Fibroblast of villous mesenchyme (primary cell): ENCODE data around the gene NSUN3. TPM values are rescaled to one million over a fixed set of nuclear protein-coding genes. Genes with fewer than 3 reads are reported as not detected.

Source experiments
- DNase-seq: peaks from one replicate; pipeline ENCODE4 v3.0.0-alpha.2; 2010; ENCODE audit warnings: low read depth
- H3K4me3 ChIP-seq: 2 replicates; pipeline ENCODE4 v1.5.1; 2011; ENCODE audit warnings: low read depth, mild to moderate bottlenecking, low read length
- total RNA-seq: library from RNA; depleted of rRNA; stranded (reverse); fragments of >200 nt; gene quantifications from 2 replicates; pipeline ENCODE4 v1.2.3, GENCODE V29; 2012
- TF ChIP-seq, protein P1 (sequence below): IDR thresholded peaks from 2 replicates; pipeline ENCODE4 v1.5.1; 2012; ENCODE audit warnings: low read depth, mild to moderate bottlenecking, low read length; ENCODE audit not compliant: insufficient read depth

NSUN3 gene
- total RNA-seq, 1 donor = 13.4 TPM

- H3K4me3 ChIP-seq = no peak overlapping the region
- TF ChIP-seq, protein P1, sequence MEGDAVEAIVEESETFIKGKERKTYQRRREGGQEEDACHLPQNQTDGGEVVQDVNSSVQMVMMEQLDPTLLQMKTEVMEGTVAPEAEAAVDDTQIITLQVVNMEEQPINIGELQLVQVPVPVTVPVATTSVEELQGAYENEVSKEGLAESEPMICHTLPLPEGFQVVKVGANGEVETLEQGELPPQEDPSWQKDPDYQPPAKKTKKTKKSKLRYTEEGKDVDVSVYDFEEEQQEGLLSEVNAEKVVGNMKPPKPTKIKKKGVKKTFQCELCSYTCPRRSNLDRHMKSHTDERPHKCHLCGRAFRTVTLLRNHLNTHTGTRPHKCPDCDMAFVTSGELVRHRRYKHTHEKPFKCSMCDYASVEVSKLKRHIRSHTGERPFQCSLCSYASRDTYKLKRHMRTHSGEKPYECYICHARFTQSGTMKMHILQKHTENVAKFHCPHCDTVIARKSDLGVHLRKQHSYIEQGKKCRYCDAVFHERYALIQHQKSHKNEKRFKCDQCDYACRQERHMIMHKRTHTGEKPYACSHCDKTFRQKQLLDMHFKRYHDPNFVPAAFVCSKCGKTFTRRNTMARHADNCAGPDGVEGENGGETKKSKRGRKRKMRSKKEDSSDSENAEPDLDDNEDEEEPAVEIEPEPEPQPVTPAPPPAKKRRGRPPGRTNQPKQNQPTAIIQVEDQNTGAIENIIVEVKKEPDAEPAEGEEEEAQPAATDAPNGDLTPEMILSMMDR = no peak
- DNase-seq = no peak
Observed at GRCh38 chr3:94167346-94167745, 104.5 kb downstream of the NSUN3 start.

GRCh38 chr3:94167796-94168195, 104.9 kb downstream of the NSUN3 start:
- no peak overlapping the region for H3K4me3 ChIP-seq
- DNase-seq = no peak
- TF ChIP-seq, protein P1 = no peak

- DNase-seq = no peak
- no peak overlapping the region for H3K4me3 ChIP-seq
- TF ChIP-seq, protein P1 = no peak
Observed at GRCh38 chr3:94171954-94172353, 109.1 kb downstream of the NSUN3 start.

- no peak for DNase-seq
- H3K4me3 ChIP-seq = no peak overlapping the region
- TF ChIP-seq, protein P1 = no peak
Observed at GRCh38 chr3:94172695-94173310, 109.9 kb downstream of the NSUN3 start.

DNA sequence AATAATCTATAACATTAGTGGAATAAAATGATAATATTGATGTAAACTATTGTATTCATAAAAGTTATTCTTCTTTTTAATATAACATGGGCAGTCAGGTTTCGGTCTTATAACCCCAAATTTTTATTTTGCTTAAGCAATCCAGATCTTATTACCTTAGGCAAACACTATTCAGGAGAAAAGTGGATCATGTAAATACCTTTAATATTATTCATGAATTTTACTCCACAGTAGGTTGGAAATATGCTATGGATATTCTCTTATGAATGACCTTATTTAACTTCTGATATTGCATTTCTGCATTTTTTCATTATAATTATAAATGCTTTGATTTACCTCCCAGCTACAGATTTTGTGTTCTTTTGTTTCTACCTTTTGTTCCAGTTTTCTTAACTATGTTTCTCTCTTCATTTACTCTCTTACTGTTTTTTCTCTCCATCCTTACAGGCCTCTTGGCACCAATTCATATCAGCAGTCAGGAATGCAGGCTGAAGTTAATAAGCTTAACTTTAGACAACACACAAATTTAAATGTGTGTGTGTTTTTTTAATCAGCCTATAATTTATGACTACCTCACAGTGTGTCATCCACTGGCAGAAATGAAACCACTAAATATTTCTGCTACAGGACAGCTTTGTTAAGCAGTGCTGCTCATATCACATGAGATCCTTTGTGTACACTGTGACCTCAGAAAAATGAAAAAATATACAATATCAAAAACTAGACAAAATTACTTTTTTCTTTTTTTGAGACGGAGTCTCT, 111.0 kb downstream of the NSUN3 start:
- TF ChIP-seq, protein P1 = no peak

DNA sequence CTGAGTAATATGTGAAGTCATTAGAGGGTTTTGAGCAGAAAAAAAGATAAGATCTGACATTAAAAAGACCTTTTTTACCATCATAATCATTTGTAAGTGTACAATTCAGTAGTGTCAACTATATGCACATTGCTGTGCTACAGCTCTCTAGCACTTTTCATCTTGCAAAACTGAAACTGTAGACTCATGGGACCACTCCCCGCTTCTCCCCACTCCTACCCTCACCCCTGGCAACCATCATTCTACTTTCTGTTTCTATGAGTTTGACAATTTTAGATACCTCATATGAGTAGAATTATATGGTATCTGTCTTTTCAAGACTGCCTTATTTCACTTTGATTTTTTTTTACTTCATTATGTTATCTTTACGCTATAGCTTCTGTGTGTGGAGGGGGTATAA, 112.8 kb downstream of the NSUN3 start:
- H3K4me3 ChIP-seq = no peak overlapping the region
- DNase-seq = no peak
- TF ChIP-seq, protein P1 = no peak

More for the DNA sequence above, 111.0 kb downstream of the NSUN3 start:
- no peak for DNase-seq
- H3K4me3 ChIP-seq = no peak overlapping the region
